ENCODE measurements around the gene FRRS1. TPM values are rescaled to one million over a fixed set of nuclear protein-coding genes. Genes with fewer than 3 reads are reported as not detected.

FRRS1 gene
- total and polyA plus RNA-seq, 12 donors = 0.81 to 26.8 (median 16.5) TPM

DNA sequence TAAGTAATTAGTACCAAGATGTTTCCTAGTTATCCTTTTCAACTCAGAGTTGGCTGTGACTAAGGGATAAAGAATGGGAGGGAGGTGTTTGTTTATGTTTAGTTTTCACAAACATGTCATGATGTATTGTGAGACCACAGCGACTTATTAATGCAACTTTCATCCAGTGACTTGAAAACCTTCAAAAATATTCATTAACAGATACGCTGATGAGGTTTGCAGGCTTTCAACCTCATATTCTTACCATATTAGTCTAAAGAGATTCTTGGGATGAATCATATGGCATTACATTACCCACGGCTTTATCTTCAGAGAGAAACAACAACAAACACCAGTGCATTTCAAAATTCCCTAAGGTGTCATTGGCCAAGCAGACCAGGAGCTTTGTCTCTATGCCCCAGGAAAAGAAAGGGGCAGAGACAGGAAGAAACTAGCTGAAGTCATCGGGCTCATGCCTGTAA is 84.1 kb downstream of the FRRS1 start:
- TF ChIP-seq, protein P1, sequence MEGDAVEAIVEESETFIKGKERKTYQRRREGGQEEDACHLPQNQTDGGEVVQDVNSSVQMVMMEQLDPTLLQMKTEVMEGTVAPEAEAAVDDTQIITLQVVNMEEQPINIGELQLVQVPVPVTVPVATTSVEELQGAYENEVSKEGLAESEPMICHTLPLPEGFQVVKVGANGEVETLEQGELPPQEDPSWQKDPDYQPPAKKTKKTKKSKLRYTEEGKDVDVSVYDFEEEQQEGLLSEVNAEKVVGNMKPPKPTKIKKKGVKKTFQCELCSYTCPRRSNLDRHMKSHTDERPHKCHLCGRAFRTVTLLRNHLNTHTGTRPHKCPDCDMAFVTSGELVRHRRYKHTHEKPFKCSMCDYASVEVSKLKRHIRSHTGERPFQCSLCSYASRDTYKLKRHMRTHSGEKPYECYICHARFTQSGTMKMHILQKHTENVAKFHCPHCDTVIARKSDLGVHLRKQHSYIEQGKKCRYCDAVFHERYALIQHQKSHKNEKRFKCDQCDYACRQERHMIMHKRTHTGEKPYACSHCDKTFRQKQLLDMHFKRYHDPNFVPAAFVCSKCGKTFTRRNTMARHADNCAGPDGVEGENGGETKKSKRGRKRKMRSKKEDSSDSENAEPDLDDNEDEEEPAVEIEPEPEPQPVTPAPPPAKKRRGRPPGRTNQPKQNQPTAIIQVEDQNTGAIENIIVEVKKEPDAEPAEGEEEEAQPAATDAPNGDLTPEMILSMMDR (IDR thresholded peaks at IDR 0.05) = no peak
- TF ChIP-seq POLR2A (IDR thresholded peaks at IDR 0.05) = no peak
- intact Hi-C loops (cut with DNase I) = loop anchor here in 1 of 2 donors (10.0 kb wide), 1 partner anchor 498 kb away; no protein-coding TSS in a partner anchor
- peaks cover 7 to 33% of the 10 kb centered on the region in 2 donors for H3K4me1 ChIP-seq (replicated peaks in 1 of 2)
- no peaks in the 10 kb centered on the region for H3K9me3 ChIP-seq (replicated peaks in 1 of 3)
- DNase-seq = no peak
- peaks cover 0 to 11% of the 10 kb centered on the region in 2 donors for H3K36me3 ChIP-seq (replicated peaks in 1 of 2)
- no peak overlapping the region for H3K27ac ChIP-seq
- no peak overlapping the region for H3K4me3 ChIP-seq
- H3K27me3 ChIP-seq = no peaks in the 10 kb centered on the region
- 78 to 85% (median 84%) methylated on average over 4 of the region's 4 CpGs for WGBS, 4 donors

DNA sequence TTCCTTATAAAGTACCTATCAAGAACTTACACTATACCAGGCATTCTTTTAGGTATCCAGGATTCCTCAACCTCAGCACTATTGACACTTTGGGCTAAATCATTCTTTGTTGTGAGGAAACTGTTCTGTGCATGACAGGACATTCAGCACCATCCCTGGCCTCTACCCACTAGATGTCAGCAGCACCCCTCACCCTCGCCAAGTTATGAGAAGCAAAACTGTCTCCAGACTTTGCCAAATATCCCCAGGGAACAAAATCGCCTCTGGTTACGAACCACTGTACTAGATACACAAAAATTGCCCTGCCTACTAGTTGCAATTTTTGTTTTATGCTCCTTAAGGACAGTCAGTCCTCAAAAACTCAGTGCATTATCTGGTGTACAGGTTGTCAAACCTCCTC is 84.9 kb downstream of the FRRS1 start:
- intact Hi-C loops (cut with DNase I) = loop anchor here in 1 of 2 donors (10.0 kb wide), 1 partner anchor 497 kb away; no protein-coding TSS in a partner anchor
- peaks cover 13 to 40% of the 10 kb centered on the region in 2 donors for H3K4me1 ChIP-seq (replicated peaks in 1 of 2)
- no peak for DNase-seq

DNA sequence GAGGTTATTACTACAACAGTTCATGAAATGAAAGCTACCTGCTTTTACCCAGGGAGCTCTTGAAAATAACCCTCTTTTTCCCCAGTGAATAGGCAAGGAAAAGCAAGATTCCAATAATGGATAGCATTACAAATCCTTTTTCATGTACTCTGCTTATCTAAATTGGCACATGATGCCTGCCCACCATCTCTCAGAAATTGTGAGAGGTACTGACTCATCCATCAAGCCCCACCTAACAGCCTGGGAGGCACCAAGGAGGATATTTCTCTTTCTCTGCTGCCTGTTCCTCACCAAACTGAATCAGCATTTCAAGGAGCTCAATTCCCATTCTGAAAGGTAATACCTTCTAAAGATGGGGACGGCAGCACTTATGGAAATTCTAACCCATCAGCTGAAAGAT is 86.2 kb downstream of the FRRS1 start:
- 86 to 95% (median 91%) methylated on average over 1 of the region's 1 CpG for WGBS, 4 donors
- no peak for TF ChIP-seq POLR2A (IDR thresholded peaks at IDR 0.05)
- TF ChIP-seq, protein P1 (IDR thresholded peaks at IDR 0.05) = no peak
- H3K4me1 ChIP-seq (replicated peaks in 1 of 2) = peaks cover 9 to 34% of the 10 kb centered on the region in 2 donors
- intact Hi-C loops (cut with DNase I) = loop anchor here in 1 of 2 donors (10.0 kb wide), 1 partner anchor 495 kb away; no protein-coding TSS in a partner anchor
- no peaks in the 10 kb centered on the region for H3K27me3 ChIP-seq
- no peak for DNase-seq
- no peak overlapping the region for H3K4me3 ChIP-seq
- no peak overlapping the region for H3K27ac ChIP-seq
- H3K9me3 ChIP-seq (replicated peaks in 1 of 3) = no peaks in the 10 kb centered on the region
- H3K36me3 ChIP-seq (replicated peaks in 1 of 2) = peaks cover 0 to 10% of the 10 kb centered on the region in 2 donors

More for the DNA sequence above, 84.9 kb downstream of the FRRS1 start:
- WGBS, 4 donors = 85 to 97% (median 92%) methylated on average over 3 of the region's 3 CpGs
- peaks cover 0 to 10% of the 10 kb centered on the region in 2 donors for H3K36me3 ChIP-seq (replicated peaks in 1 of 2)
- no peaks in the 10 kb centered on the region for H3K9me3 ChIP-seq (replicated peaks in 1 of 3)
- no peak overlapping the region for H3K27ac ChIP-seq
- H3K27me3 ChIP-seq = no peaks in the 10 kb centered on the region
- H3K4me3 ChIP-seq = no peak overlapping the region
- TF ChIP-seq, protein P1 (IDR thresholded peaks at IDR 0.05) = no peak
- TF ChIP-seq POLR2A (IDR thresholded peaks at IDR 0.05) = no peak

DNA sequence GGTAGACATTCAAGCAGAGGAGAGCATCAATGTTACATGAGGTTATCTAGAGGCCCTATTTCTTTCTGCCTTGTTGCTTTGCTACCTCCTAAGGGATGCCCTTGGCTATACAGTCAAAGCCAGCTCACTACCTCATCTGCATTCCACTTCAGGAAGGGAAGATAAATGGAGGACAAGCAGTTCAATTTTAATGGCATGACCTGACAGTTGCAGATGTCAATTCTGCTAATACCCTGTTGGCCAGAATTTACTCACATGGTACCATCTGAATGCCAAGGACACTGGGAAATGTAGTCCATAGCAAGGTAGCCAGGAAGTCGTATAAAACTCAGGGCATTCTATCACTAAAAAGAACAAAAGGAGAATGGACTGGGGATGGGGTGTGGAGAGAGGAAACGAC is 89.0 kb downstream of the FRRS1 start:
- no peaks in the 10 kb centered on the region for H3K27me3 ChIP-seq
- peaks cover 23 to 57% of the 10 kb centered on the region in 2 donors for H3K4me1 ChIP-seq (replicated peaks in 1 of 2)
- no peaks in the 10 kb centered on the region for H3K9me3 ChIP-seq (replicated peaks in 1 of 3)
- H3K36me3 ChIP-seq (replicated peaks in 1 of 2) = peaks cover 0 to 10% of the 10 kb centered on the region in 2 donors
- no peak overlapping the region for H3K4me3 ChIP-seq
- intact Hi-C loops (cut with DNase I) = no loop called here
- WGBS, 4 donors = 71 to 82% (median 75%) methylated on average over 2 of the region's 2 CpGs
- TF ChIP-seq POLR2A (IDR thresholded peaks at IDR 0.05) = no peak
- TF ChIP-seq, protein P1 (IDR thresholded peaks at IDR 0.05) = no peak
- DNase-seq = no peak
- peak overlapping the region in 1 of 5 donors; percentile 5 for H3K27ac ChIP-seq

All from adrenal gland (tissue), 12 donors.